Chondrocyte (in vitro differentiated cells): ENCODE data around the gene NPRL2. TPM values are rescaled to one million over a fixed set of nuclear protein-coding genes. Genes with fewer than 3 reads are reported as not detected.

Experiments
- DNase-seq: peaks from one replicate; pipeline ENCODE4 v3.0.0; 2021; ENCODE audit warnings: mixed read lengths, low spot score
- H3K27ac Mint-ChIP-seq: one replicate; pipeline ENCODE4 v1.8.0; 2021; ENCODE audit warnings: mild to moderate bottlenecking, moderate library complexity, mixed read lengths; ENCODE audit not compliant: unreplicated experiment
- H3K27me3 Mint-ChIP-seq: 2 replicates; pipeline ENCODE4 v1.8.0; 2021; ENCODE audit warnings: low read depth, mixed read lengths
- H3K36me3 Mint-ChIP-seq: 2 replicates; pipeline ENCODE4 v1.8.0; 2021; ENCODE audit warnings: low read depth, mixed read lengths
- H3K4me1 Mint-ChIP-seq: 2 replicates; pipeline ENCODE4 v1.8.0; 2021; ENCODE audit warnings: low read depth, mild to moderate bottlenecking, mixed read lengths
- H3K4me3 Mint-ChIP-seq: one replicate; pipeline ENCODE4 v1.8.0; 2021; ENCODE audit warnings: mild to moderate bottlenecking, moderate library complexity, mixed read lengths; ENCODE audit not compliant: unreplicated experiment
- H3K9me3 Mint-ChIP-seq: 2 replicates; pipeline ENCODE4 v1.8.0; 2021; ENCODE audit warnings: low read depth, mixed read lengths
- CTCF ChIP-seq: fragments of 200-600 bp; sonication (generic); IDR thresholded peaks from 2 replicates; pipeline ENCODE4 v1.5.0; 2021; ENCODE audit warnings: antibody characterized with exemption, mild to moderate bottlenecking, moderate library complexity
- total RNA-seq: library from RNA; stranded (reverse); gene quantifications from 3 replicates; pipeline ENCODE4 v1.2.1, GENCODE V29; 2021

The NPRL2 gene
- total RNA-seq, 1 donor from 2014 or later: 21.7 TPM

- Mint-ChIP-seq H3K4me1 (peaks cover 9% of the 10 kb centered on the region), H3K4me3 (no peak overlapping the region), H3K9me3 (no peaks in the 10 kb centered on the region)
Observed at GRCh38 chr3:50378024-50378423, 27.4 kb upstream of the NPRL2 start.

GRCh38 chr3:50375258-50375931, 24.8 kb upstream of the NPRL2 start:
- peak; percentile 29 for TF ChIP-seq CTCF
- no peak for DNase-seq
- Mint-ChIP-seq H3K4me3 (no peak overlapping the region), H3K36me3 (no peaks in the 10 kb centered on the region), H3K9me3 (no peaks in the 10 kb centered on the region), H3K27ac (no peak overlapping the region), H3K4me1 (no peaks in the 10 kb centered on the region), H3K27me3 (peaks cover 11% of the 10 kb centered on the region)

More at GRCh38 chr3:50378024-50378423, 27.4 kb upstream of the NPRL2 start:
- no peak for TF ChIP-seq CTCF
- Mint-ChIP-seq H3K27ac (no peak overlapping the region), H3K27me3 (peaks cover 6% of the 10 kb centered on the region), H3K36me3 (no peaks in the 10 kb centered on the region)
- DNase-seq: no peak

- Mint-ChIP-seq H3K9me3 (no peaks in the 10 kb centered on the region), H3K27me3 (peaks cover 11% of the 10 kb centered on the region), H3K4me1 (no peaks in the 10 kb centered on the region), H3K36me3 (no peaks in the 10 kb centered on the region), H3K4me3 (no peak overlapping the region), H3K27ac (no peak overlapping the region)
- TF ChIP-seq CTCF: no peak
- DNase-seq: no peak
Observed at GRCh38 chr3:50374363-50375257, 24.0 kb upstream of the NPRL2 start.

GRCh38 chr3:50373146-50374051, 22.8 kb upstream of the NPRL2 start:
- Mint-ChIP-seq H3K4me3 (no peak overlapping the region), H3K4me1 (no peaks in the 10 kb centered on the region), H3K36me3 (no peaks in the 10 kb centered on the region), H3K9me3 (no peaks in the 10 kb centered on the region), H3K27me3 (peaks cover 9% of the 10 kb centered on the region), H3K27ac (no peak overlapping the region)
- DNase-seq: no peak
- TF ChIP-seq CTCF: no peak

GRCh38 chr3:50372349-50372748, 21.8 kb upstream of the NPRL2 start:
- Mint-ChIP-seq H3K36me3 (no peaks in the 10 kb centered on the region), H3K27me3 (peaks cover 9% of the 10 kb centered on the region), H3K4me1 (no peaks in the 10 kb centered on the region), H3K9me3 (no peaks in the 10 kb centered on the region), H3K4me3 (no peak overlapping the region), H3K27ac (no peak overlapping the region)
- TF ChIP-seq CTCF: no peak
- DNase-seq: no peak
